A549 (cell line): Measurements from ENCODE around the gene GPR55.

Experiments used
- CBX2 ChIP-seq: fragments of 200-600 bp; sonication (generic); IDR thresholded peaks from 2 replicates; pipeline ENCODE4 v1.6.1; 2016; ENCODE audit warnings: low read depth, mild to moderate bottlenecking, borderline replicate concordance
- CTCF ChIP-seq: fragments of >200 bp; sonication (Bioruptor Twin); formaldehyde crosslinking; IDR thresholded peaks from 3 replicates; pipeline ENCODE4 v1.5.1; 2016
- E2F6 ChIP-seq: IDR thresholded peaks from 2 replicates; pipeline ENCODE4 v1.6.1; 2012; ENCODE audit warnings: low read depth, borderline replicate concordance
- HMGXB4 ChIP-seq: fragments of 250-450 bp; sonication (Bioruptor Pico); IDR thresholded peaks from 2 replicates; pipeline ENCODE4 v1.5.0; 2021; ENCODE audit warnings: mild to moderate bottlenecking, moderate library complexity, borderline replicate concordance
- KDM5A ChIP-seq: fragments of 200-600 bp; sonication (generic); IDR thresholded peaks from 2 replicates; pipeline ENCODE4 v1.6.1; 2016; ENCODE audit warnings: antibody characterized with exemption, mild to moderate bottlenecking
- MAX ChIP-seq: IDR thresholded peaks from 2 replicates; pipeline ENCODE4 v1.6.1; 2012
- MAZ ChIP-seq: fragments of 150-350 bp; IDR thresholded peaks from 2 replicates; pipeline ENCODE4 v1.6.1; 2014; ENCODE audit warnings: antibody characterized with exemption, low read depth, low read length, borderline replicate concordance
- MYC ChIP-seq: IDR thresholded peaks from 2 replicates; pipeline ENCODE4 v1.6.1; 2012; ENCODE audit warnings: mild to moderate bottlenecking, inconsistent platforms, low read length, improper control_type of control experiment, borderline replicate concordance
- POLR2A ChIP-seq: IDR thresholded peaks from 2 replicates; pipeline ENCODE4 v1.6.1; 2012; ENCODE audit warnings: mild to moderate bottlenecking, low read length
- REST ChIP-seq: fragments of 200-600 bp; sonication (generic); IDR thresholded peaks from 2 replicates; pipeline ENCODE4 v1.6.1; 2016; ENCODE audit warnings: antibody characterized with exemption, mild to moderate bottlenecking, moderate library complexity
- SREBF2 ChIP-seq: fragments of 450-650 bp; IDR thresholded peaks from 2 replicates; pipeline ENCODE4 v1.6.1; 2014; ENCODE audit warnings: mild to moderate bottlenecking, moderate library complexity

GRCh38 chr2:230944123-230944653 is 19.1 kb upstream of the GPR55 start:
- TF ChIP-seq CTCF (no peak), E2F6 (no peak), SREBF2 (no peak), MAX (no peak), HMGXB4 (CRISPR knock-in tag) (no peak), MAZ (no peak), MYC (no peak), CBX2 (no peak), KDM5A (no peak), POLR2A (no peak), REST (no peak)
